Epidermal melanocyte (primary cell): ENCODE measurements around the gene INPP5A.
"Not testable (repeated sequence)": the region's sequence is repeated elsewhere in the genome, so short reads cannot be mapped to it uniquely, and the experiment has no call there.

Source experiments
- DNase-seq: peaks from one replicate; pipeline ENCODE4 v3.0.0; 2011; ENCODE audit warnings: low spot score; ENCODE audit not compliant: insufficient read length

The INPP5A gene

GRCh38 chr10:132562177-132562915 lies 24.8 kb downstream of the INPP5A start:
- no peak for DNase-seq

GRCh38 chr10:132562916-132563456 lies 25.4 kb downstream of the INPP5A start:
- DNase-seq: no peak

GRCh38 chr10:132563485-132564248 lies 26.1 kb downstream of the INPP5A start:
- no peak for DNase-seq

- DNase-seq: no peak
Observed at GRCh38 chr10:132564249-132564605, 26.6 kb downstream of the INPP5A start.

GRCh38 chr10:132564690-132565089 lies 27.1 kb downstream of the INPP5A start:
- no peak for DNase-seq

- no peak for DNase-seq
Observed at GRCh38 chr10:132565516-132566209, 28.1 kb downstream of the INPP5A start.

- DNase-seq: no peak
Observed at GRCh38 chr10:132566892-132567291, 29.3 kb downstream of the INPP5A start.

- no peak for DNase-seq
Observed at GRCh38 chr10:132570265-132570664, 32.7 kb downstream of the INPP5A start.

GRCh38 chr10:132570771-132571649 lies 33.4 kb downstream of the INPP5A start:
- DNase-seq: no peak

GRCh38 chr10:132571650-132572544 lies 34.3 kb downstream of the INPP5A start:
- DNase-seq: no peak

GRCh38 chr10:132572545-132572937 lies 35.0 kb downstream of the INPP5A start:
- no peak for DNase-seq

GRCh38 chr10:132572946-132573345 lies 35.4 kb downstream of the INPP5A start:
- not testable (repeated sequence) for DNase-seq

GRCh38 chr10:132574288-132574687 lies 36.7 kb downstream of the INPP5A start:
- no peak for DNase-seq

GRCh38 chr10:132574783-132575319 lies 37.3 kb downstream of the INPP5A start:
- DNase-seq: no peak

- DNase-seq: no peak
Observed at GRCh38 chr10:132575320-132576201, 38.0 kb downstream of the INPP5A start.

- DNase-seq: no peak
Observed at GRCh38 chr10:132576671-132577349, 39.2 kb downstream of the INPP5A start.

GRCh38 chr10:132577350-132578003 lies 39.9 kb downstream of the INPP5A start:
- no peak for DNase-seq
